Fibroblast of the aortic adventitia (primary cell): ENCODE data around the gene MRPL37. TPM values are rescaled to one million over a fixed set of nuclear protein-coding genes. Genes with fewer than 3 reads are reported as not detected.
"Not testable (repeated sequence)": the region's sequence is repeated elsewhere in the genome, so short reads cannot be mapped to it uniquely, and the experiment has no call there.

ENCODE experiments used
- DNase-seq: peaks from one replicate; pipeline ENCODE4 v3.0.0-alpha.2; 2010; ENCODE audit warnings: low read depth
- H3K4me3 ChIP-seq: 2 replicates; pipeline ENCODE4 v1.5.1; 2011; ENCODE audit warnings: low read depth, mild to moderate bottlenecking, control low read depth, low read length, moderate library complexity
- CTCF ChIP-seq: IDR thresholded peaks from 2 replicates; pipeline ENCODE4 v1.5.1; 2011; ENCODE audit warnings: mild to moderate bottlenecking, low read length, control low read depth, inconsistent platforms; ENCODE audit not compliant: insufficient read depth
- total RNA-seq: library from RNA; depleted of rRNA; stranded (reverse); fragments of >200 nt; gene quantifications from 2 replicates; pipeline ENCODE4 v1.2.3, GENCODE V29; 2012; ENCODE audit warnings: low replicate concordance

Gene MRPL37
- total RNA-seq, 1 donor = 98.7 TPM

DNA sequence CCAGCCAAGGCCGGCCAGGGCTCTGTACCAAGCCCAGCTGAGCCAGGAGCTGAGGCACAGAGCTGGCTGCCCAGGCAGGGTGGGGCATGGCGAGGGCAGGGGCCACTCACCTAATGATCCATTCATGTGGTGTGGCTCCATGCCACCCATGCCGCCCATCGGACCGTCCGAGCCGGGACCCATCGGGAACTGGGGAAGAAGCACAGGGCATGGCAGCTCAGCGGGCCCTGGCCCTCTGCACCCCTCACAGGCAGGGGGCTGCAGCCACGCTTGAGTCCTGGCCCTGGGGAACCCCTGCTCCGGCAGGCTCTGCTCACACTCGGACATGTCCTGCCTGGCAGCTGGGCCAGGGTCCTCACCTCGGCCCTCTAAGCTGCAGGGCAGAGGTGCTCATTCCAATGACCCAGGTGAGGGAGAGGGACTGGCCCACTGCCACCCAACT is 28.7 kb downstream of the MRPL37 start:
- no peak for TF ChIP-seq CTCF
- DNase-seq = no peak
- H3K4me3 ChIP-seq = no peak overlapping the region

- no peak for TF ChIP-seq CTCF
- H3K4me3 ChIP-seq = no peak overlapping the region
- peak; percentile 67 for DNase-seq
Observed at GRCh38 chr1:54229281-54229891, 29.4 kb downstream of the MRPL37 start.

DNA sequence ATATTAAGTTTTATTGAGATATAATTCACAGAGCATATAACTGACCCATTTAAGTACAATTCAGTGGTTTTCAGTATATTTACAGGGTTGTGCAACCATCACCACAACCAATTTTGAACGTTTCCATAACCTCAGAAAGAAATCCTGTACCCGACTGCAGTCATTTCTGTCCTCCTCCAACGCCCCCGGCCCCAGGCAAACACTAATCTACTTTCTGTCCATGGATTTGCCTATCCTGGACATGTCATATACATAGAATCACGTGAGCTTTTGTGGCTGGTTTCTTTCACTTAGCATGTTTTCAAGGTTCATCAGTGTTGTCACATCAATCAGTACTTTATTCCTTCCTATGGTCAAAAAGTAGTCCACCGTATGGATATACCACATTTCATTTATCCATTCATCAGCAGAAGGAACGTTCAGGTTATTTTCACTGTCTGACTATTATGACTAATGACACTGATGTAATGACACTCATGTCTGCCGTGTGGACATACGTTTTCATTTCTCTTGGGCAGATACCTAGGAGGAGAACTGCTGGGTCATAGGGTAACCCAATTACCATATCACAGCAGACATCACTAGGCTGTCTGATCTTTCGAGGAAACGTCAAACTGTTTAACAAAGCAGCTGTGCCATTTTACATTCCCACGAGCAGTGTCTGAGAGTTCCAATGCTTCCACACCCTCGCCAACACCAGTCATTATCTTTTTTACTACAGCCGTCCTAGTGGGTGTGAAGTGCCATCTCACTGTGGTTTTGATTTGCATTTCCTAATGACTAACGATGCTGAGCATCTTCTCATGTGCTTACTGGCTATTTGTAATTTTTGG is 30.8 kb downstream of the MRPL37 start:
- DNase-seq = no peak
- TF ChIP-seq CTCF = no peak
- H3K4me3 ChIP-seq = no peak overlapping the region

DNA sequence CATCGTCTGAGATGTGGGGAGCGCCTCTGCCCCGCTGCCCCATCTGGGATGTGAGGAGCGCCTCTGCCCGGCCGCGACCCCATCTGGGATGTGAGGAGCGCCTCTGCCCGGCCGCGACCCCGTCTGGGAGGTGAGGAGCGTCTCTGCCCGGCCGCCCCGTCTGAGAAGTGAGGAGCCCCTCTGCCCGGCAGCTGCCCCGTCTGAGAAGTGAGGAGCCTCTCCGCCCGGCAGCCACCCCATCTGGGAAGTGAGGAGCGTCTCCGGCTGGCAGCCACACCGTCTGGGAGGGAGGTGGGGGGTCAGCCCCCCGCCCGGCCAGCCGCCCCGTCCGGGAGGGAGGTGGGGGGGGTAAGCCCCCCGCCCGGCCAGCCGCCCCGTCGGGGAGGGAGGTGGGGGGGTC is 33.2 kb downstream of the MRPL37 start:
- DNase-seq = not testable (repeated sequence)

DNA sequence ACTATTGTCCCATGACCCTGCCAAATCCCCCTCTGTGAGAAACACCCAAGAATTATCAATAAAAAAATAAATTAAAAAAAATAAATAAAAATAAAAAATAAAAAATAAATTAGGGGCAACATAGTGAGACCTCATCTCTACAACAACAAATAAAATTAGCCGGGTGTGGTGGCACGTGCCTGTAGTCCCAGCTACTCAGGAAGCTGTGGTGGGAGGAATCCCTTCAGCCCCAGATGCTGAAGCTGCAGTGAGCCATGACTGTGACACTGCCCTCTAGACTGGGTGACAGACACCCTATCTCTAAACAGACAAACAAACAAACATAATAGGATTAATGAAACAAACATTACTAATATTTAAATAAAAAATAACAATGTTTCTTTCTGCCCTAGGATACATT is 34.3 kb downstream of the MRPL37 start:
- DNase-seq = no peak
- TF ChIP-seq CTCF = no peak
- no peak overlapping the region for H3K4me3 ChIP-seq

More for the DNA sequence above, 33.2 kb downstream of the MRPL37 start:
- H3K4me3 ChIP-seq = not testable (repeated sequence)

DNA sequence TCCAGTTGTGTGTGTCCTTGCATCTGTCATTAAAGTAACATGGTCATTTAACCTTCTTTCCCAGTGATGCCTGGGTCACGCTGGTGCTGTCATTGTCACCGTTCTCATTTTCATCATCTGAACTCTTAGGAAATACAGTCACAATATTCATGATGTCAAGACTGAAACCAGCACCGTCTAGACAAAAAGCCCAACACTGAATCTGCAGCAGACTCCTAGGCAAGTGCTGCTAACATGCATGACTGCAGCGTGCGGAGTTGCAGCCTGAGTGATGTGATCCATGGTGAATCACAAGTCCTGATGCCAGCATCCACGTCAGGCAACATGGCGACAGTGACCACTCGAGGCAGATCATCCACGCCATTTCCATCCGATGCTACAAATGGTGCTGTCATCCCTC is 37.6 kb downstream of the MRPL37 start:
- no peak for DNase-seq
- TF ChIP-seq CTCF = no peak
- no peak overlapping the region for H3K4me3 ChIP-seq

DNA sequence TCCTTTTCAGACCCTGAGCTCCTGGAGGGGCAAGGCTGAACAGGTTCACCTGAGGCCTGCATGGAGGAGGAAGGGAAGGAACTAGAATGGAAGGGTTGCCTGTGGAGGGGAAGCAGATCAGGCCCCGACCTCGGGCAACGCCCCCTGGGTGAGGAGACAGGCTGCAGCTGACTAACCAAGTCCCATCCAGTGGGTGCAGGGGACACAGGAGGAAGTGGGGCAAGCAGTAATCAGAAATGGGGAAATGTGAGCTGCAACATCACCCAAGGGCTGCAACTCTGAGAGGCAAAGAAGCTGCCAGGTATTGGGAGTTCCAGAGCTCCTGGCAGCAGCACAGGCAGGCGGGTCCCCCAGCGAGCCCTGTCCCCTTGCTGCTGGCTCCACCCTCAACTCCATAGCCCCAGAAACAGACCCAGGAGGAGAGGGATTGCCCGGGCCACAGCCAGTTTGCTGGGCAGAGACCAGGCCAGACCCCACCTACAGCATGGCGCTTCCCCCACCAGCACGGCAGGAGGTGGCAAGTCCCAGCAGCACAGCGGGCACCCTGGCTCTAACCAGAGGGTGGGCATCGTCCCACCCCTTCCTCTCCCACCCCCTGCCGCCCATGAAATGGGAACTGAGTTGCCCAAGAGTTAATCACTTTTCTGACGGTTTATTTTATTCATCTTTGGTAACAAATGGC is 38.5 kb downstream of the MRPL37 start:
- H3K4me3 ChIP-seq = no peak overlapping the region
- no peak for TF ChIP-seq CTCF
- no peak for DNase-seq
